ENCODE results near the gene CARD9.

GRCh38 chr9:136396219-136396515 lies 22.7 kb upstream of the CARD9 start:
- TF ChIP-seq CTCF (IDR thresholded peaks at IDR 0.05 in 8 of 11, conservative IDR thresholded peaks at IDR 0.05 in 3 of 11) (no peak), POLR2A (IDR thresholded peaks at IDR 0.05) (no peak)
